K562 (cell line): ENCODE results near the gene RELL1. TPM values are rescaled to one million over a fixed set of nuclear protein-coding genes. Genes with fewer than 3 reads are reported as not detected.

Experiments used
- ATAC-seq: fragments of 200-7000 bp; cut with Tn5 transposase; 3 replicates; pipeline ENCODE4 v1.9.1; 2020; ENCODE audit warnings: moderate library complexity
- BruUV-seq: library from RNA; stranded (reverse); fragments of 400-500 nt; replicated peaks from 2 replicates; lab custom pipeline; 2021; lab: Mats Ljungman, UMichigan
- CTCF ChIA-PET: fragments of 300-600 bp; formaldehyde crosslinking; extraction: SDS; loops from one replicate; lab custom pipeline; 2021; ENCODE audit warnings: low intra/inter-chr PET ratio; lab: Yijun Ruan, JAX
- POLR2A ChIA-PET: fragments of 300-600, 350-650 bp; sonication (Branson Sonifier 250); formaldehyde crosslinking; extraction: SDS; loops from one replicate; lab custom pipeline; 2021; ENCODE audit warnings: antibody characterized with exemption, inconsistent platforms; lab: Yijun Ruan, JAX
- DNase-seq, 4 experiments: peaks; one replicate each; pipeline versions ENCODE4 v3.0.0 to v3.0.0-alpha.2; 2011 to 2018; ENCODE audit warnings: low spot score in 3 of 4, mixed read lengths in 3 of 4; ENCODE audit errors: extremely low read depth in 1 of 4
- FAIRE-seq: peaks from 2 replicates; lab custom pipeline; 2011; peaks lifted over from hg19 to GRCh38; lab: Jason Lieb, UNC
- H2AFZ ChIP-seq: 2 replicates; pipeline ENCODE4 v1.6.0; 2011; ENCODE audit warnings: low read depth, low read length, control low read depth, inconsistent platforms
- H3K27ac ChIP-seq: fragments of 200-600 bp; 3 replicates; pipeline ENCODE4 v1.8.0; 2011; ENCODE audit warnings: low read depth, mild to moderate bottlenecking, control low read depth, inconsistent platforms, low read length, moderate library complexity, mixed read lengths; ENCODE audit errors: extremely low read depth
- H3K27me3 ChIP-seq, 2 experiments: fragments of 300-600 bp in 1 of 2; 2 replicates in 1 of 2; 3 replicates in 1 of 2; pipeline versions ENCODE4 v1.6.0 to v1.8.0; 2011; ENCODE audit warnings: inconsistent platforms in 2 of 2, low read length in 2 of 2, mild to moderate bottlenecking in 1 of 2, mixed read lengths in 1 of 2, moderate library complexity in 1 of 2; ENCODE audit not compliant: control insufficient read depth in 2 of 2, insufficient read depth in 2 of 2
- H3K36me3 ChIP-seq: fragments of 300-600 bp; 3 replicates; pipeline ENCODE4 v1.8.0; 2011; ENCODE audit warnings: mild to moderate bottlenecking, low read length, inconsistent platforms; ENCODE audit not compliant: control insufficient read depth, insufficient read depth
- H3K4me1 ChIP-seq, 2 experiments: fragments of 200-600 bp in 1 of 2; replicated peaks in 1 of 2; 2 replicates in 1 of 2; 3 replicates in 1 of 2; pipeline versions ENCODE4 v1.5.1 to v1.8.0; 2011; ENCODE audit warnings: inconsistent platforms in 2 of 2, low read length in 2 of 2, mild to moderate bottlenecking in 1 of 2, mixed read lengths in 1 of 2, moderate library complexity in 1 of 2; ENCODE audit not compliant: control insufficient read depth in 2 of 2, insufficient read depth in 2 of 2
- H3K4me2 ChIP-seq: 2 replicates; pipeline ENCODE4 v1.6.1; 2011; ENCODE audit warnings: low read length, control low read depth, inconsistent platforms, mixed read lengths; ENCODE audit not compliant: insufficient read depth
- H3K4me3 ChIP-seq: fragments of 200-600 bp; sonication (generic), shearing (Covaris generic); 2 replicates; pipeline ENCODE4 v1.5.1; 2016; ENCODE audit warnings: control low read depth, inconsistent platforms
- H3K79me2 ChIP-seq: fragments of 200-600 bp; 3 replicates; pipeline ENCODE4 v1.8.0; 2011; ENCODE audit warnings: low read length, inconsistent platforms; ENCODE audit not compliant: control insufficient read depth, insufficient read depth
- H3K9ac ChIP-seq, 2 experiments: 2 replicates each; pipeline versions ENCODE4 v1.6.0 to v1.6.1; 2011; ENCODE audit warnings: low read depth in 2 of 2, low read length in 2 of 2, control low read depth in 1 of 2, inconsistent platforms in 1 of 2, mild to moderate bottlenecking in 1 of 2, mixed read lengths in 1 of 2; ENCODE audit not compliant: insufficient read depth in 1 of 2
- H3K9me1 ChIP-seq: one replicate; pipeline ENCODE4 v1.6.0; 2011; ENCODE audit warnings: inconsistent platforms, mild to moderate bottlenecking, low read length, moderate library complexity; ENCODE audit not compliant: control insufficient read depth, insufficient read depth
- H3K9me3 ChIP-seq: replicated peaks from 2 replicates; pipeline ENCODE4 v1.5.1; 2011; ENCODE audit warnings: low read depth, low read length, inconsistent platforms; ENCODE audit not compliant: control insufficient read depth, insufficient read depth
- H4K20me1 ChIP-seq: replicated peaks from 2 replicates; pipeline ENCODE4 v1.6.1; 2011; ENCODE audit warnings: low read length, inconsistent platforms, mixed read lengths; ENCODE audit not compliant: control insufficient read depth, insufficient read depth
- DNMT1 ChIP-seq: fragments of 450-650 bp; IDR thresholded peaks from 2 replicates; pipeline ENCODE4 v1.6.1; 2016; ENCODE audit warnings: antibody characterized with exemption, mild to moderate bottlenecking
- HDAC6 ChIP-seq: IDR thresholded peaks from 2 replicates; pipeline ENCODE4 v1.6.1; 2012; ENCODE audit warnings: low read depth, mild to moderate bottlenecking, control low read depth, inconsistent platforms, low read length, moderate library complexity
- KLF10 ChIP-seq: fragments of 250-450 bp; sonication (Bioruptor Pico); IDR thresholded peaks from 2 replicates; pipeline ENCODE4 v1.6.1; 2021; ENCODE audit warnings: matching md5 sums
- POLR2G ChIP-seq: fragments of 200-400 bp; formaldehyde crosslinking; IDR thresholded peaks from 2 replicates; pipeline ENCODE4 v1.6.1; 2017; ENCODE audit warnings: low read depth, mild to moderate bottlenecking, antibody characterized with exemption, low read length, moderate library complexity
- STAT6 ChIP-seq: sonication (generic); formaldehyde crosslinking; IDR thresholded peaks from 2 replicates; pipeline ENCODE4 v1.8.1; 2023; ENCODE audit warnings: mild to moderate bottlenecking, missing genetic modification reagents
- WGBS: fragments of 100-300 bp; shearing (Covaris generic); methylation state at CpG from one replicate; pipeline ENCODE4 v1.1.6; 2016; ENCODE audit warnings: low coverage, mixed read lengths; ENCODE audit not compliant: insufficient coverage; ENCODE audit errors: missing lambda C conversion rate; 5-methylcytosine and 5-hydroxymethylcytosine counted together
- in situ Hi-C: fragments of 300-500 bp; cut with MboI; formaldehyde crosslinking; loops from 4 replicates; pipeline ENCODE4 v1.15.0; 2018; ENCODE audit warnings: inconsistent platforms, mixed read lengths
- intact Hi-C: fragments of 100-400 bp; cut with micrococcal nuclease; formaldehyde crosslinking; loops from 2 replicates; pipeline ENCODE4 v1.14.2; 2022
- polyA plus RNA-seq, 8 experiments: library from polyadenylated mRNA; depleted of rRNA in 4 of 8; stranded (reverse) in 5 of 8; unstranded in 3 of 8; fragments of >200 nt; fragmentation: Nextera tagmentation in 2 of 8; fragmentation: Illumina TruSeq in 1 of 8; extraction: Ambion mirVana in 2 of 8; extraction: Trizol in 1 of 8; gene quantifications; 2 replicates each; pipeline versions ENCODE4 v1.2.1 to v1.2.3, GENCODE V29; 2011 to 2014; ENCODE audit warnings: inconsistent platforms in 1 of 8, missing spikeins in 1 of 8
- total RNA-seq, 7 experiments: library from RNA; depleted of rRNA in 6 of 7; stranded (reverse); fragments of >200 nt in 6 of 7; fragmentation: Illumina TruSeq in 2 of 7; extraction: Trizol in 2 of 7; gene quantifications; 2 replicates each; pipeline versions ENCODE4 v1.2.1 to v1.2.3, GENCODE V29; 2011 to 2021; ENCODE audit warnings: low replicate concordance in 1 of 7

The RELL1 gene
- total and polyA plus RNA-seq, 9 of the 15 experiments (the other 6 are each of a cell fraction or from before 2014, with no cell fraction given): 0.06 to 3.5 (median 1.7) TPM; not detected in 1

- in situ Hi-C loops: no loop called here
- no TSS peak for BruUV-seq
- peaks cover 0 to 10% of the 10 kb centered on the region in 2 experiments; a peak in 2 of 5 replicates for H3K4me1 ChIP-seq
- intact Hi-C loops: no loop called here
- H3K9me3 ChIP-seq: no peaks in the 10 kb centered on the region
- no peak overlapping the region for H3K9ac ChIP-seq
- DNase-seq (no peak), ATAC-seq (no peak), FAIRE-seq (no peak)
- no peaks in the 10 kb centered on the region for H4K20me1 ChIP-seq
- CTCF ChIA-PET: no interaction called here
- POLR2A ChIA-PET: no interaction called here
- H3K27ac ChIP-seq: no peak overlapping the region
- H3K4me3 ChIP-seq: no peak overlapping the region
- H3K4me2 ChIP-seq: no peak overlapping the region
- TF ChIP-seq STAT6 (CRISPR knock-in tag) (no peak), KLF10 (no peak), DNMT1 (no peak), POLR2G (no peak), HDAC6 (no peak)
- no peaks in the 10 kb centered on the region for H3K36me3 ChIP-seq
- no peaks in the 10 kb centered on the region for H3K9me1 ChIP-seq
- H2AFZ ChIP-seq: no peak overlapping the region
- H3K79me2 ChIP-seq: no peaks in the 10 kb centered on the region
- WGBS: 24% methylated on average over 3 of the region's 3 CpGs
- H3K27me3 ChIP-seq: no peaks in the 10 kb centered on the region; a peak in 1 of 5 replicates
These were observed 53.3 kb downstream of the RELL1 start for GRCh38 chr4:37632836-37633235.
